GM18499 (cell line): ENCODE measurements around the gene FKTN.
A peak's percentile ranks its signal among the peaks of the same experiment; 100 is the strongest.

Experiments
- ATAC-seq: cut with Tn5 transposase; IDR thresholded peaks from one replicate; pipeline ENCODE4 v1.9.1; 2021; ENCODE audit warnings: moderate number of reproducible peaks; ENCODE audit not compliant: insufficient read depth, unreplicated experiment

FKTN gene

GRCh38 chr9:105625088-105625487 is 67.2 kb downstream of the FKTN start:
- no peak for ATAC-seq

- ATAC-seq, result no peak
Observed at GRCh38 chr9:105632807-105633206, 74.9 kb downstream of the FKTN start.

GRCh38 chr9:105633411-105633810 is 75.5 kb downstream of the FKTN start:
- ATAC-seq, result no peak

- no peak for ATAC-seq
Observed at GRCh38 chr9:105636331-105636730, 78.4 kb downstream of the FKTN start.

- ATAC-seq, result no peak
Observed at GRCh38 chr9:105637787-105638395, 80.0 kb downstream of the FKTN start.

GRCh38 chr9:105639936-105640335 is 82.0 kb downstream of the FKTN start:
- ATAC-seq, result no peak

DNA sequence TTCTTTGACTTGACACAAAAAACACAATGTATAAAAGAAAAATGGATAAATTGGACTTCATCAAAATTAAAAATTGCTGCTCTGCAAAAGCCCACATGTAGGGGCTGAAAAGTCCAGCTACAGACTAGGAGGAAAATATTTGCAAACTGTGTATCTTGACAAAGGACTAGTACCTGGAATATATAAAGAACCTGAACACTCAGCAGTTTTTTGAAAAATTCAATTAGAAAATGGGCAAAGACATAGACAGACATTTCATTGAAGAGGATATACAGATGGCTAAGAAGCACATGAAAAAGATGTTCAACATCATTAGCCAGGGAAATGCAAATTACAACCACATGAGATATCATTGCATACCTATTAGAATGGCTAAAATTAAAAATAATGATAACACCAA is 85.9 kb downstream of the FKTN start:
- ATAC-seq, result no peak

DNA sequence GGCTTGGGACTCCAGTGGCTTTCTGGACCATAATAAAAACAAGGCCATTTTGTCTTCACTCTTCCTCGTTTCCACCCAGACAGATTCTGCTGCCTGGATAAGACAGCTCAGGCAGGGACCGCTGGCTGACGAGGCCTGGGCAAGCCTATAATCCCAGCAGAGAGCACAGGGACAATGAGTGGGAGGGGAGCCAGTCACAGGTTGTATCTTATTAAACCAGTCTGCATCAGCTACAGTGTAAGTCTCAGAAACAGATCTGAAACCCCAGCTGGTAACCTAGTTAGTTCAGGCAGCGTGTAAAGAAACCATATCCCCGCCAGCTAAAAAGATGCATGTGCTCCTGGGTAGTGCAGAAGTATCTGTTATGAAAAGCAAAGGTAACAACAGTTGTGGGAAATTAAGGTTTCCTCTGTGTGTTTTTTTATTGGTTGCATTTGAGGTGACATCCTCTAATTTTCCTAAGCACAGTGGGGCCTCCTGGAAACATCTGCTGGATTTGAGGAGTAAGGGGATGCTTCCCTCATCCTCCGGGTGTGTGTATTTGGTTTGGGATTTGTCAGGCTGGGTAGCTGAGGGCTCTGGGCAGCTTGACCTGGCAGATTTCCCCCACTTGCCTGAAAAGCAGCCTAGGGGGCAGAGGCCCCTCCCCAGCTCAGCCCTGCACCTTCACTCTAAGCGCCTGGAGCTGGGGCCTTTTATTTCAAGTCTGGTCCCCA is 89.1 kb downstream of the FKTN start:
- no peak for ATAC-seq

- no peak for ATAC-seq
Observed at GRCh38 chr9:105647595-105648349, 89.8 kb downstream of the FKTN start.

- ATAC-seq, result no peak
Observed at GRCh38 chr9:105651806-105652205, 93.9 kb downstream of the FKTN start.

DNA sequence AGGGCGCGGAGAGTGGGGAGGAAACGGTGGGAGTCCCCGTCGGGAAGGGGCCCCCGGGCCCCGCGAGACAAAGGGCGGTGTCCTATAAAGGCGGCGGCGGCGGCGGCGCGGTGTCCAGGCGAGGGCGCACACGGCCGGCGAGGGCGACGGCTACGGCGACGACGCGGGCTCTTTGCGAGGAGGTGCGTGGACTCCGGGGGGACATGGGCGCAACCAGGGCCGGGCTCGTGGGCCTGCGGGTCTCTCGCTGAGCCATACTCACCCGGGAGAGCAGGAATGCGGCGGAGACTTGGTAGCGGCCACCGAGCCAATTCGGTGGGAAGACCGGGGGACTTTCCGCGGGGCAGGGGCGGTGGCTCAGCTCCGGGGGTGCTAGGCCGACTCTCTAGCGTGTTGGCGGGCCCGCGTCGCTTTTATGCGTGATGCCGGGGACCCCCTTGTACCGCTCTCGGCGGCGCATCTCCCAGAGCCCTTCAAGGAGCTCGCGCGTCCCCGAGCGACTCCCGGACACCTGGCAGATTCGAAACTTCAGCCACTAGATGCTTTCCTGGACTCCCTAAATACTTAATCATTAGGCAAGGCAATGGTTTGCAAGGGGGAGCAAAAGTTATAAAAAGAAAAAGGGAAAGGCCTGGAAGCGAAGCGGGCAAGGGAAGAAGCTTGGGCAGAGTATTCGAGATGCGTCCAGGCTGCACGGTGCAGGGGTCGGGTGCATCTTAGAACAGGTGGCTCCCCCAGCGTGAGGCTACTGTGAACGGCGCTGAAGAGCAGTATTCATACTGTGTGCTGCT is 98.4 kb downstream of the FKTN start:
- ATAC-seq, result no peak

GRCh38 chr9:105658351-105658750 is 100.4 kb downstream of the FKTN start:
- ATAC-seq, result no peak

GRCh38 chr9:105661011-105661410 is 103.1 kb downstream of the FKTN start:
- no peak for ATAC-seq

DNA sequence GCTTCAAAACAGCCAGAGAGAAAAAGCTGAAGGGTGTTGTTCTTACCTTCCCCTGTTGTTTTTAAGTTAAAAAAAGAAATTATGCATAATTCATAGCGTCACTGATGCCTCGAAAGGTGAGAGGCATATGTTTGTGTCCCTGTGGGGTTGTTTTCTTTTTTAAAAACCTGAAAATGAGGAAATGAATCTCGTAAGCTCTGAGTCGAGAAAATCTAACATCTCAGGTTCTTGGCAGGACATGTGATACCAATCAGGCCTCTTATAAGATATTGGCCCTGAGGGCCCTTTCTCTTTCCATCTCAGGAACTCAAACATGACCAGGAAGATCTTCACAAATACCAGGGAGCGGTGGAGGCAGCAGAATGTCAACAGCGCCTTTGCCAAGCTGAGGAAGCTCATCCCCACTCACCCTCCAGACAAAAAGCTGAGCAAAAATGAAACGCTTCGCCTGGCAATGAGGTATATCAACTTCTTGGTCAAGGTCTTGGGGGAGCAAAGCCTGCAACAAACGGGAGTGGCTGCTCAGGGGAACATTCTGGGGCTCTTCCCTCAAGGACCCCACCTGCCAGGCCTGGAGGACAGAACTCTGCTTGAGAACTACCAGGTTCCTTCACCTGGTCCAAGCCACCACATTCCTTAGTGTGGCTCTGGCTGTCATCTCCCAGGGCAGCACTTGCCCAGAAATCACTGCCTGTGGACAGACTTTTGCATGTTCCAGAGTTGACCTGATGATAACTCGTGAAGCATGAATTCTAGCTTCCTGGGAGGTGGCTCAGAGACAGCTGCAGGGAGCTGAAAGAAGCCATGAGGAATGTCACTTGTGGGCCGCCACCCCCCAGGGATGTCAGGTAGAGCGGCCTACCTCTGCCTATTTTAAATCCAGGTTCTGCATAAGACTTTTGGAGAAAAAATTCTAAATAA is 104.5 kb downstream of the FKTN start, which contains the start of gene TAL2:
TSS of gene TAL2 (plus strand) at position 274 of the 921 bp plus-strand sequence. CDS start at position 314, 40 bp downstream.
- peak; percentile 91 for ATAC-seq

- no peak for ATAC-seq
Observed at GRCh38 chr9:105663914-105664313, 106.0 kb downstream of the FKTN start.

DNA sequence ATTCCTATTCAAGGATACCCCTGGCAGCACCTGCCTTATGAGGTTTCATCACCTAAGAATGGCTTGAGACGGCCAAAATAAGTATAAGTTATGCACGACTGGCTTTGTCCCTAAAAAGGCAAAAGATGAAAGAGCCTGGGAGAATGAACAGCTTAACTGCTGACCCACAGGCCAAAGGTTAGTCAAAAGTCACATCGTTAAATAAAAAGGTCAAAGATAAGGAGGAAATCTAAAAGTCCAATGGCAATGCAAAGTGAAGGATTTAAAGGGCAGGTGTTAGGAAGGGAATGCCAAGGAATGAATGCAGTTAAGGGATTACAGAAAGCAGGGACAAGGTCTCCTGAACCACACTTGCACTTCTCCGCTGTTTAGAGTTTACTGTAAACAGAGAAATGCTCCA is 109.9 kb downstream of the FKTN start:
- no peak for ATAC-seq

GRCh38 chr9:105670315-105670714 is 112.4 kb downstream of the FKTN start:
- ATAC-seq, result no peak

- ATAC-seq, result no peak
Observed at GRCh38 chr9:105670775-105671174, 112.8 kb downstream of the FKTN start.

GRCh38 chr9:105672711-105673234 is 114.8 kb downstream of the FKTN start:
- peak; percentile 61 for ATAC-seq
